ENCODE data around the gene SLC39A11.

The SLC39A11 gene

GRCh38 chr17:72743037-72743467, 349.4 kb downstream of the SLC39A11 start:
- H3K79me2 ChIP-seq (ENCODE audit: low read length): no peaks in the 10 kb centered on the region
- H3K4me2 ChIP-seq (ENCODE audit: low read length): no peak overlapping the region
- no peak overlapping the region for H3K27ac ChIP-seq (ENCODE audit: low read length)
- no peaks in the 10 kb centered on the region for H3K9me3 ChIP-seq (ENCODE audit: insufficient read depth, low read length)
- H3K4me1 ChIP-seq (ENCODE audit: low read length): no peaks in the 10 kb centered on the region
- no peak overlapping the region for H3K4me3 ChIP-seq (ENCODE audit: low read length)
- no peak overlapping the region for H3K9ac ChIP-seq (ENCODE audit: low read length)
- TF ChIP-seq EZH2phosphoT487 (IDR thresholded peaks at IDR 0.05; ENCODE audit: low read depth): no peak
- TF ChIP-seq, protein P1, sequence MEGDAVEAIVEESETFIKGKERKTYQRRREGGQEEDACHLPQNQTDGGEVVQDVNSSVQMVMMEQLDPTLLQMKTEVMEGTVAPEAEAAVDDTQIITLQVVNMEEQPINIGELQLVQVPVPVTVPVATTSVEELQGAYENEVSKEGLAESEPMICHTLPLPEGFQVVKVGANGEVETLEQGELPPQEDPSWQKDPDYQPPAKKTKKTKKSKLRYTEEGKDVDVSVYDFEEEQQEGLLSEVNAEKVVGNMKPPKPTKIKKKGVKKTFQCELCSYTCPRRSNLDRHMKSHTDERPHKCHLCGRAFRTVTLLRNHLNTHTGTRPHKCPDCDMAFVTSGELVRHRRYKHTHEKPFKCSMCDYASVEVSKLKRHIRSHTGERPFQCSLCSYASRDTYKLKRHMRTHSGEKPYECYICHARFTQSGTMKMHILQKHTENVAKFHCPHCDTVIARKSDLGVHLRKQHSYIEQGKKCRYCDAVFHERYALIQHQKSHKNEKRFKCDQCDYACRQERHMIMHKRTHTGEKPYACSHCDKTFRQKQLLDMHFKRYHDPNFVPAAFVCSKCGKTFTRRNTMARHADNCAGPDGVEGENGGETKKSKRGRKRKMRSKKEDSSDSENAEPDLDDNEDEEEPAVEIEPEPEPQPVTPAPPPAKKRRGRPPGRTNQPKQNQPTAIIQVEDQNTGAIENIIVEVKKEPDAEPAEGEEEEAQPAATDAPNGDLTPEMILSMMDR (IDR thresholded peaks at IDR 0.05; ENCODE audit: low read depth, low read length): no peak
- H4K20me1 ChIP-seq (ENCODE audit: insufficient read depth, low read length): no peaks in the 10 kb centered on the region
- no peak overlapping the region for H2AFZ ChIP-seq (ENCODE audit: low read depth, low read length)
- no peaks in the 10 kb centered on the region for H3K36me3 ChIP-seq (replicated peaks; ENCODE audit: low read depth, low read length)
- no peaks in the 10 kb centered on the region for H3K27me3 ChIP-seq (ENCODE audit: low read depth, low read length)

- no peaks in the 10 kb centered on the region for H3K9me3 ChIP-seq (ENCODE audit: insufficient read depth, low read length)
- H3K9ac ChIP-seq (ENCODE audit: low read length): no peak overlapping the region
- H3K27ac ChIP-seq (ENCODE audit: low read length): no peak overlapping the region
- no peaks in the 10 kb centered on the region for H3K27me3 ChIP-seq (ENCODE audit: low read depth, low read length)
- no peaks in the 10 kb centered on the region for H4K20me1 ChIP-seq (ENCODE audit: insufficient read depth, low read length)
- no peak overlapping the region for H3K4me3 ChIP-seq (ENCODE audit: low read length)
- H3K79me2 ChIP-seq (ENCODE audit: low read length): no peaks in the 10 kb centered on the region
- no peak for TF ChIP-seq EZH2phosphoT487 (IDR thresholded peaks at IDR 0.05; ENCODE audit: low read depth)
- TF ChIP-seq, protein P1 (IDR thresholded peaks at IDR 0.05; ENCODE audit: low read depth, low read length): no peak
- H2AFZ ChIP-seq (ENCODE audit: low read depth, low read length): no peak overlapping the region
- H3K36me3 ChIP-seq (replicated peaks; ENCODE audit: low read depth, low read length): no peaks in the 10 kb centered on the region
- no peak overlapping the region for H3K4me2 ChIP-seq (ENCODE audit: low read length)
- peaks cover 9% of the 10 kb centered on the region for H3K4me1 ChIP-seq (ENCODE audit: low read length)
Observed at GRCh38 chr17:72737151-72737690, 355.3 kb downstream of the SLC39A11 start.

- Histone ChIP-seq H3K9ac (ENCODE audit: low read length) (no peak overlapping the region), H3K79me2 (ENCODE audit: low read length) (no peaks in the 10 kb centered on the region), H3K27me3 (ENCODE audit: low read depth, low read length) (no peaks in the 10 kb centered on the region), H3K36me3 (replicated peaks; ENCODE audit: low read depth, low read length) (no peaks in the 10 kb centered on the region), H4K20me1 (ENCODE audit: insufficient read depth, low read length) (no peaks in the 10 kb centered on the region), H3K4me1 (ENCODE audit: low read length) (peaks cover 9% of the 10 kb centered on the region), H3K27ac (ENCODE audit: low read length) (no peak overlapping the region), H3K4me2 (ENCODE audit: low read length) (no peak overlapping the region), H3K9me3 (ENCODE audit: insufficient read depth, low read length) (no peaks in the 10 kb centered on the region), H3K4me3 (ENCODE audit: low read length) (no peak overlapping the region), H2AFZ (ENCODE audit: low read depth, low read length) (no peak overlapping the region)
- TF ChIP-seq EZH2phosphoT487 (IDR thresholded peaks at IDR 0.05; ENCODE audit: low read depth): no peak
- TF ChIP-seq, protein P1 (IDR thresholded peaks at IDR 0.05; ENCODE audit: low read depth, low read length): no peak
Observed at GRCh38 chr17:72735592-72735991, 356.9 kb downstream of the SLC39A11 start.

GRCh38 chr17:72735048-72735447, 357.4 kb downstream of the SLC39A11 start:
- Histone ChIP-seq H3K79me2 (ENCODE audit: low read length) (no peaks in the 10 kb centered on the region), H2AFZ (ENCODE audit: low read depth, low read length) (no peak overlapping the region), H3K9me3 (ENCODE audit: insufficient read depth, low read length) (no peaks in the 10 kb centered on the region), H3K27ac (ENCODE audit: low read length) (no peak overlapping the region), H4K20me1 (ENCODE audit: insufficient read depth, low read length) (no peaks in the 10 kb centered on the region), H3K4me1 (ENCODE audit: low read length) (peaks cover 9% of the 10 kb centered on the region), H3K4me3 (ENCODE audit: low read length) (no peak overlapping the region), H3K27me3 (ENCODE audit: low read depth, low read length) (no peaks in the 10 kb centered on the region), H3K4me2 (ENCODE audit: low read length) (no peak overlapping the region), H3K36me3 (replicated peaks; ENCODE audit: low read depth, low read length) (no peaks in the 10 kb centered on the region), H3K9ac (ENCODE audit: low read length) (no peak overlapping the region)
- TF ChIP-seq, protein P1 (IDR thresholded peaks at IDR 0.05; ENCODE audit: low read depth, low read length): no peak
- no peak for TF ChIP-seq EZH2phosphoT487 (IDR thresholded peaks at IDR 0.05; ENCODE audit: low read depth)

Measured in OCI-LY3 (cell line).